ENCODE data around the gene AQP1. TPM values are rescaled to one million over a fixed set of nuclear protein-coding genes. Genes with fewer than 3 reads are reported as not detected.

The AQP1 gene
- total RNA-seq, 1 donor from 2014 or later, result 2.1 TPM

DNA sequence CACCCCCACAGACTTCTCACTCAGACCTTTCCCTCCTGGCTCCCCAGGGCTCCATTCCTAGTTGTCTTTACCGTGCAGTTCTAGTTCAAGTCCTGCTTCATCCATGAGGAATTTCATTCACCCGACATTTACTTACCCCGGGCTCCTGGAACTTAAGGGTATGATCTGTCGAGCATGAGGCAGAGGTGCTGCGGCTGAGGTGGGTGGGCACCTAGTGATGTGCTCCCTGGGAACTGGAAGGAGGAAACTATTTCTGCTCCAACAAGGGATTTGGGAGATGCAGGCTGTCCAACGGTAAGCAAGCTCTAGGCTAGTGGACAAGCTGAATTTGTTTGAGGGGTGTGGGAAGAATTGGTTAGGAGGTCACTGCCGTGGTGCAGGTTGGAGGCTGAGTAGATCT, 30.2 kb upstream of the AQP1 start:
- no peak overlapping the region for H3K4me3 ChIP-seq (ENCODE audit: low read depth, low read length)
- DNase-seq (ENCODE audit: low read depth), result no peak
- TF ChIP-seq, protein P1, sequence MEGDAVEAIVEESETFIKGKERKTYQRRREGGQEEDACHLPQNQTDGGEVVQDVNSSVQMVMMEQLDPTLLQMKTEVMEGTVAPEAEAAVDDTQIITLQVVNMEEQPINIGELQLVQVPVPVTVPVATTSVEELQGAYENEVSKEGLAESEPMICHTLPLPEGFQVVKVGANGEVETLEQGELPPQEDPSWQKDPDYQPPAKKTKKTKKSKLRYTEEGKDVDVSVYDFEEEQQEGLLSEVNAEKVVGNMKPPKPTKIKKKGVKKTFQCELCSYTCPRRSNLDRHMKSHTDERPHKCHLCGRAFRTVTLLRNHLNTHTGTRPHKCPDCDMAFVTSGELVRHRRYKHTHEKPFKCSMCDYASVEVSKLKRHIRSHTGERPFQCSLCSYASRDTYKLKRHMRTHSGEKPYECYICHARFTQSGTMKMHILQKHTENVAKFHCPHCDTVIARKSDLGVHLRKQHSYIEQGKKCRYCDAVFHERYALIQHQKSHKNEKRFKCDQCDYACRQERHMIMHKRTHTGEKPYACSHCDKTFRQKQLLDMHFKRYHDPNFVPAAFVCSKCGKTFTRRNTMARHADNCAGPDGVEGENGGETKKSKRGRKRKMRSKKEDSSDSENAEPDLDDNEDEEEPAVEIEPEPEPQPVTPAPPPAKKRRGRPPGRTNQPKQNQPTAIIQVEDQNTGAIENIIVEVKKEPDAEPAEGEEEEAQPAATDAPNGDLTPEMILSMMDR (conservative IDR thresholded peaks at IDR 0.05; ENCODE audit: low read depth, low read length), result no peak

DNA sequence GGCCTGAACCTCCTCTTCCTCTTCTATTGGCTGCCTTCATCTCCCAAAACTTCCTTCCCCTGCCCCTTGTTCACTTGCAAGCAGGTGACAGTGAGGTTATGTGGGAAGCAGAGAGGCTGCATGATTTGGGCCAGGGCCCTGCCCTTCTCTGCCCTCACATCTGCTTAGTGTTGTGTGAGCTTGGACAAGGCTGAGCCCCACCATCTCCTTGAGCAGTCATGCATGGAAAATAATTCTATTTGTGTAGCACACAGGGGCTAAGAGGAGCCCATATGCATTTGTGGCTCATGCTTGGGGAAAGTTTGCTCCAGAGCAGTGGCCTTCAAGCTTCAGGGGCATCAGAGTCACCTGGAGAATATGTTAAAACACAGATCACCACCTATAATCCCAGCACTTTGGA, 26.8 kb upstream of the AQP1 start:
- TF ChIP-seq, protein P1 (conservative IDR thresholded peaks at IDR 0.05; ENCODE audit: low read depth, low read length), result no peak
- no peak overlapping the region for H3K4me3 ChIP-seq (ENCODE audit: low read depth, low read length)
- DNase-seq (ENCODE audit: low read depth), result no peak

DNA sequence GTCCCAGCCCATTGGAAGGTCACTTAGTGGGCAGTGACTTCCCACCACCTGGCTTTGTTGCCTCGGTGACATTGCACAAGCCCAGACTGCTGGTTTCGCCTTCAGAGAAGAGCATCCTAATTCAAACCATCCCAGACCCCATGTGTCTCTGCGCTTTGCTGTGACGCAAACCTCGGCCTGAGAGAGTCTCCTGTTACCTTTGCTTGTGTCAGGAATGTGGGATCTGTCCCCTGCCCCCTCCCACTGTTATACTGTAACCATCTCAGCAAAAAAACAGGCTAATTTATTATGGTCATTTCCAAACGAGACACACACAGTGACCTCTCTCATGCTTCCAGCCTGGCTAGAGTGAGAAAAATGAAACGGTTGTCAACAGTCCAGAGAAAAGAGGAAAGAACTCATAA, 25.0 kb upstream of the AQP1 start:
- no peak overlapping the region for H3K4me3 ChIP-seq (ENCODE audit: low read depth, low read length)
- DNase-seq (ENCODE audit: low read depth), result no peak
- TF ChIP-seq, protein P1 (conservative IDR thresholded peaks at IDR 0.05; ENCODE audit: low read depth, low read length), result no peak

DNA sequence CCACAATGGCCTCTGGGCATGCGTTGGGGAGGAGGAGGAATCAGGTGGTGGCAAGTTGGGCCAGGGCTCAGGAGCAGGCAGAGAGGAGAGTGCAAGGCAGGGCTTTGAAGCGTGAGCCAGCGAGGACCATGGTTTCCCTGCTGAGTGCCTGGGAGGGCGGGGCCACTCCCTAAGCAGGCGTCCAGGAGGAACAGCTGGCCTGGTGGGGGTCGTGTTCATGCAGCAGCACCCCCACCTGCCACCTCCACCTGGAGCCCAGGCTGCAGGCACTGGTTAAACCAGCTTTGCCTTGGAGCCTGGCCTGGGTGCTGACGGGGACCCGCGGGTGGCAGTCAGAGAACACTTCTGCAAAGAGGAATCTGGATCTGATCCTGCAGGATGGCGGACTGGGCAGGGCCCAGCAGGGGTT, 24.2 kb upstream of the AQP1 start:
- DNase-seq (ENCODE audit: low read depth), result no peak
- TF ChIP-seq, protein P1 (conservative IDR thresholded peaks at IDR 0.05; ENCODE audit: low read depth, low read length), result no peak
- no peak overlapping the region for H3K4me3 ChIP-seq (ENCODE audit: low read depth, low read length)

DNA sequence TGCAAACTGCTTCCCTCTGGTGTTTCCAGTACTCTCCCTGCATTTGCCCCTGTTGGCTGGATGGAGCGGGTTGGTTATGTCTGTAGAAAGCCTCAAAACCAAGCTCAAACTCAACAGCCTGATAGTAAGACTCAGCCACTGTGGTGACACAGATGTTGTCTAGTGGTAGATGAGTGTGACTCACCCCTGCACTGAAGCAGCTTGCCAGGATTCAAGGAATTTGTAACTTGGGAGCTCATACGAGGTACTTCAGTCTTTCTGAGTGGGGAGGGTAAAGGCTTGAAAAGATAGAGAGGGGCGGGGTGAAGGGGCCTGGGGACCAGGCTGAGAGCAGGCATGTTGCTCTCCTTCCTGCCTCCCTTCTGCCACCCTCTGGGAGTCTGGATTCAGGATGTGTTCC, 22.9 kb upstream of the AQP1 start:
- TF ChIP-seq, protein P1 (conservative IDR thresholded peaks at IDR 0.05; ENCODE audit: low read depth, low read length), result no peak
- H3K4me3 ChIP-seq (ENCODE audit: low read depth, low read length), result no peak overlapping the region
- peak; percentile 39 for DNase-seq (ENCODE audit: low read depth)

DNA sequence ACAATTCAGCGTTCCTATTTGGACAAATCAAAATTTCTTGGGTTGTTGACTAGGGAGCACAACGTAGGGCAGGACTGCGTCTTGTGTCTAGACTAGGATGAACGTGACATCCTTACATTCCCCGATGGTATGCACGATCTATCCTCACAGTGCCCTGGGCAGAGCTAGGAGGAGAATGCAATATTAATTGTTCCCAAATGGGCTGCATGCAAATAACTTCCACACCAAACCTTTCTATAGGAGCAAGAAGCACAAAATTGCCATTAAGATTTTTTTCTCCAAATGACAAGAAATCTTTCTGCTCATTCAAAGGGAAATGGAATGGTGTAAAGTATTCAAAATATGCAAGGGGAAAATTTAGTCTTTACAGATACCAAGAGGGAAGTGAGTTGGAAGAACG, 21.4 kb upstream of the AQP1 start:
- TF ChIP-seq, protein P1 (conservative IDR thresholded peaks at IDR 0.05; ENCODE audit: low read depth, low read length), result no peak
- no peak overlapping the region for H3K4me3 ChIP-seq (ENCODE audit: low read depth, low read length)
- no peak for DNase-seq (ENCODE audit: low read depth)

DNA sequence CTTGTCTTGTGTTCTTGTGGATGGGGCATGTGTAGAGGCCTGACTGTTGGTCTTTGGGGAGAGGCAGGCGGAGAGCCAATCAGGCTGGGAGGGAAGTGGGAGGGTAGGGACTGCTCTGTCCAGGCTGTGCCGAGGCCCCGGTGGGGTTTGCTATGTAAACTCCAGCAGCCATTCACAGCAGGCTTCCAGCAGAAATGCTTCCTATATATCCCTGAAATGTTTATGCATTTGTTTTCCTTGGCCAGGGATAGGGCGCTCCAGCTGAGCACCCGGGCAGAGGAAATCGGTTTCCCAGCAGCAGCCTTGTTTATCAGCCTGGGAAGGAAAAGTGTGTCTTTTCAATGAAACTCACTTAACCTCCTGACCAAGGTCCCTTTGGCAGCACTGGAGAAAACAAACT, 18.3 kb upstream of the AQP1 start:
- H3K4me3 ChIP-seq (ENCODE audit: low read depth, low read length), result no peak overlapping the region
- TF ChIP-seq, protein P1 (conservative IDR thresholded peaks at IDR 0.05; ENCODE audit: low read depth, low read length), result no peak
- DNase-seq (ENCODE audit: low read depth), result no peak

Data from epithelial cell of proximal tubule (primary cell).